K562 (cell line): ENCODE measurements around the gene PTPRT. TPM values are rescaled to one million over a fixed set of nuclear protein-coding genes. Genes with fewer than 3 reads are reported as not detected.

Experiments used
- ATAC-seq: fragments of 200-7000 bp; cut with Tn5 transposase; 3 replicates; pipeline ENCODE4 v1.9.1; 2020; ENCODE audit warnings: moderate library complexity
- BruUV-seq: library from RNA; stranded (reverse); fragments of 400-500 nt; replicated peaks from 2 replicates; lab custom pipeline; 2021; lab: Mats Ljungman, UMichigan
- CTCF ChIA-PET: fragments of 300-600 bp; formaldehyde crosslinking; extraction: SDS; loops from one replicate; lab custom pipeline; 2021; ENCODE audit warnings: low intra/inter-chr PET ratio; lab: Yijun Ruan, JAX
- POLR2A ChIA-PET: fragments of 300-600, 350-650 bp; sonication (Branson Sonifier 250); formaldehyde crosslinking; extraction: SDS; loops from one replicate; lab custom pipeline; 2021; ENCODE audit warnings: antibody characterized with exemption, inconsistent platforms; lab: Yijun Ruan, JAX
- DNase-seq, 4 experiments: peaks; one replicate each; pipeline versions ENCODE4 v3.0.0 to v3.0.0-alpha.2; 2011 to 2018; ENCODE audit warnings: low spot score in 3 of 4, mixed read lengths in 3 of 4; ENCODE audit errors: extremely low read depth in 1 of 4
- FAIRE-seq: peaks from 2 replicates; lab custom pipeline; 2011; peaks lifted over from hg19 to GRCh38; lab: Jason Lieb, UNC
- H2AFZ ChIP-seq: 2 replicates; pipeline ENCODE4 v1.6.0; 2011; ENCODE audit warnings: low read depth, low read length, control low read depth, inconsistent platforms
- H3K27ac ChIP-seq: fragments of 200-600 bp; 3 replicates; pipeline ENCODE4 v1.8.0; 2011; ENCODE audit warnings: low read depth, mild to moderate bottlenecking, control low read depth, inconsistent platforms, low read length, moderate library complexity, mixed read lengths; ENCODE audit errors: extremely low read depth
- H3K27me3 ChIP-seq, 2 experiments: fragments of 300-600 bp in 1 of 2; 2 replicates in 1 of 2; 3 replicates in 1 of 2; pipeline versions ENCODE4 v1.6.0 to v1.8.0; 2011; ENCODE audit warnings: inconsistent platforms in 2 of 2, low read length in 2 of 2, mild to moderate bottlenecking in 1 of 2, mixed read lengths in 1 of 2, moderate library complexity in 1 of 2; ENCODE audit not compliant: control insufficient read depth in 2 of 2, insufficient read depth in 2 of 2
- H3K36me3 ChIP-seq: fragments of 300-600 bp; 3 replicates; pipeline ENCODE4 v1.8.0; 2011; ENCODE audit warnings: mild to moderate bottlenecking, low read length, inconsistent platforms; ENCODE audit not compliant: control insufficient read depth, insufficient read depth
- H3K4me1 ChIP-seq, 2 experiments: fragments of 200-600 bp in 1 of 2; replicated peaks in 1 of 2; 2 replicates in 1 of 2; 3 replicates in 1 of 2; pipeline versions ENCODE4 v1.5.1 to v1.8.0; 2011; ENCODE audit warnings: inconsistent platforms in 2 of 2, low read length in 2 of 2, mild to moderate bottlenecking in 1 of 2, mixed read lengths in 1 of 2, moderate library complexity in 1 of 2; ENCODE audit not compliant: control insufficient read depth in 2 of 2, insufficient read depth in 2 of 2
- H3K4me2 ChIP-seq: 2 replicates; pipeline ENCODE4 v1.6.1; 2011; ENCODE audit warnings: low read length, control low read depth, inconsistent platforms, mixed read lengths; ENCODE audit not compliant: insufficient read depth
- H3K4me3 ChIP-seq: fragments of 200-600 bp; sonication (generic), shearing (Covaris generic); 2 replicates; pipeline ENCODE4 v1.5.1; 2016; ENCODE audit warnings: control low read depth, inconsistent platforms
- H3K79me2 ChIP-seq: fragments of 200-600 bp; 3 replicates; pipeline ENCODE4 v1.8.0; 2011; ENCODE audit warnings: low read length, inconsistent platforms; ENCODE audit not compliant: control insufficient read depth, insufficient read depth
- H3K9ac ChIP-seq, 2 experiments: 2 replicates each; pipeline versions ENCODE4 v1.6.0 to v1.6.1; 2011; ENCODE audit warnings: low read depth in 2 of 2, low read length in 2 of 2, control low read depth in 1 of 2, inconsistent platforms in 1 of 2, mild to moderate bottlenecking in 1 of 2, mixed read lengths in 1 of 2; ENCODE audit not compliant: insufficient read depth in 1 of 2
- H3K9me1 ChIP-seq: one replicate; pipeline ENCODE4 v1.6.0; 2011; ENCODE audit warnings: inconsistent platforms, mild to moderate bottlenecking, low read length, moderate library complexity; ENCODE audit not compliant: control insufficient read depth, insufficient read depth
- H3K9me3 ChIP-seq: replicated peaks from 2 replicates; pipeline ENCODE4 v1.5.1; 2011; ENCODE audit warnings: low read depth, low read length, inconsistent platforms; ENCODE audit not compliant: control insufficient read depth, insufficient read depth
- H4K20me1 ChIP-seq: replicated peaks from 2 replicates; pipeline ENCODE4 v1.6.1; 2011; ENCODE audit warnings: low read length, inconsistent platforms, mixed read lengths; ENCODE audit not compliant: control insufficient read depth, insufficient read depth
- E2F8 ChIP-seq: fragments of 450-650 bp; IDR thresholded peaks from 2 replicates; pipeline ENCODE4 v1.7.1; 2018; ENCODE audit warnings: mild to moderate bottlenecking, low read depth; ENCODE audit not compliant: partially characterized antibody
- GABPB1 ChIP-seq: sonication (generic); formaldehyde crosslinking; IDR thresholded peaks from 2 replicates; pipeline ENCODE4 v1.8.0; 2022; ENCODE audit warnings: mild to moderate bottlenecking, missing genetic modification reagents
- JUND ChIP-seq, 2 experiments: IDR thresholded peaks; 2 replicates in 1 of 2; 3 replicates in 1 of 2; pipeline ENCODE4 v1.6.1; 2011; ENCODE audit warnings: borderline replicate concordance in 2 of 2, low read depth in 2 of 2, low read length in 2 of 2, improper control_type of control experiment in 1 of 2, missing biosample characterization in 1 of 2, missing genetic modification characterization in 1 of 2, missing genetic modification reagents in 1 of 2
- POLR2H ChIP-seq: IDR thresholded peaks from 2 replicates; pipeline ENCODE4 v1.6.1; 2016; ENCODE audit warnings: missing genetic modification characterization, low read depth, mild to moderate bottlenecking, control low read depth, missing compliant biosample characterization, moderate library complexity
- RCOR1 ChIP-seq, 2 experiments: IDR thresholded peaks; 2 replicates each; pipeline ENCODE4 v1.6.1; 2012; ENCODE audit warnings: low read depth in 2 of 2, low read length in 2 of 2, borderline replicate concordance in 1 of 2, improper control_type of control experiment in 1 of 2
- RUNX1 ChIP-seq: sonication (generic); IDR thresholded peaks from 2 replicates; pipeline ENCODE4 v1.6.1; 2016; ENCODE audit warnings: antibody characterized with exemption, low read depth
- SRF ChIP-seq, 2 experiments: fragments of 250-450, 450-650 bp in 1 of 2; sonication (Bioruptor Pico) in 1 of 2; sonication (generic) in 1 of 2; formaldehyde crosslinking; IDR thresholded peaks; 2 replicates each; pipeline versions ENCODE4 v1.5.0 to v1.5.1; 2020 to 2022; ENCODE audit warnings: mild to moderate bottlenecking in 1 of 2, missing genetic modification reagents in 1 of 2
- TBP ChIP-seq: optimal IDR thresholded peaks from 2 replicates; pipeline ENCODE3; 2011; ENCODE audit warnings: low read depth, low read length, improper control_type of control experiment
- TSHZ1 ChIP-seq: fragments of 250-450 bp; sonication (Bioruptor Pico); IDR thresholded peaks from 2 replicates; pipeline ENCODE4 v1.4.0; 2020; ENCODE audit warnings: mild to moderate bottlenecking, moderate library complexity
- ZNF668 ChIP-seq: fragments of 250-450 bp; sonication (Bioruptor Pico); IDR thresholded peaks from 2 replicates; pipeline ENCODE4 v1.8.0; 2022; ENCODE audit warnings: mild to moderate bottlenecking, inconsistent platforms
- WGBS: fragments of 100-300 bp; shearing (Covaris generic); methylation state at CpG from one replicate; pipeline ENCODE4 v1.1.6; 2016; ENCODE audit warnings: low coverage, mixed read lengths; ENCODE audit not compliant: insufficient coverage; ENCODE audit errors: missing lambda C conversion rate; 5-methylcytosine and 5-hydroxymethylcytosine counted together
- in situ Hi-C: fragments of 300-500 bp; cut with MboI; formaldehyde crosslinking; loops from 4 replicates; pipeline ENCODE4 v1.15.0; 2018; ENCODE audit warnings: inconsistent platforms, mixed read lengths
- intact Hi-C: fragments of 100-400 bp; cut with micrococcal nuclease; formaldehyde crosslinking; loops from 2 replicates; pipeline ENCODE4 v1.14.2; 2022
- polyA plus RNA-seq, 8 experiments: library from polyadenylated mRNA; depleted of rRNA in 4 of 8; stranded (reverse) in 5 of 8; unstranded in 3 of 8; fragments of >200 nt; fragmentation: Nextera tagmentation in 2 of 8; fragmentation: Illumina TruSeq in 1 of 8; extraction: Ambion mirVana in 2 of 8; extraction: Trizol in 1 of 8; gene quantifications; 2 replicates each; pipeline versions ENCODE4 v1.2.1 to v1.2.3, GENCODE V29; 2011 to 2014; ENCODE audit warnings: inconsistent platforms in 1 of 8, missing spikeins in 1 of 8
- total RNA-seq, 7 experiments: library from RNA; depleted of rRNA in 6 of 7; stranded (reverse); fragments of >200 nt in 6 of 7; fragmentation: Illumina TruSeq in 2 of 7; extraction: Trizol in 2 of 7; gene quantifications; 2 replicates each; pipeline versions ENCODE4 v1.2.1 to v1.2.3, GENCODE V29; 2011 to 2021; ENCODE audit warnings: low replicate concordance in 1 of 7
- TF ChIP-seq, protein P1 (sequence below), 2 experiments: fragments of 450-650 bp; IDR thresholded peaks; 2 replicates each; pipeline ENCODE4 v1.6.1; 2018; ENCODE audit warnings: mild to moderate bottlenecking in 2 of 2, low read depth in 1 of 2; ENCODE audit not compliant: partially characterized antibody in 2 of 2

Gene PTPRT
- total and polyA plus RNA-seq, 9 of the 15 experiments (the other 6 are each of a cell fraction or from before 2014, with no cell fraction given): not detected

DNA sequence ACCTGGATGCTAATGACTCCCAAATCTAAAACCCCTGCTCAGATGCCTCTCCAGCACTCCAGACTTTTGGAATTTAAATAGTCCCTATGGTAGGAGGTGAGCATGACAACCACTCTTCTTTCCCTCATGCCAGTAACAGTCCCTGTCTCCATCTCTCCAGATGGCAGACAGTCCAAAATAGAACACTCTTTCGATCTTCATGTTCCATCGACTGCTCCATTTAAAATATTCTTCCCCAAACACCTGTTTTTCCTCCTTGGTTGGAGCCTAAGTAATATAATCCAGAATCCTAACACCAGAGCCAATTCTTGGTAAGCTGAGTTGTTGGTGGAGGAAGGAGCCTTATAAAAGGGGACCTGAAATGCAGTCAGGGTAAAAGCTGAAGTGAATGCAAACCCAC lies 848.1 kb downstream of the PTPRT start:
- no peaks in the 10 kb centered on the region for H3K27me3 ChIP-seq
- no peak overlapping the region for H3K4me2 ChIP-seq
- no peaks in the 10 kb centered on the region for H3K9me3 ChIP-seq
- in situ Hi-C loops (no loop called here), intact Hi-C loops (no loop called here)
- no peak overlapping the region for H3K27ac ChIP-seq
- no peaks in the 10 kb centered on the region for H3K4me1 ChIP-seq
- TF ChIP-seq E2F8: no peak
- TF ChIP-seq TSHZ1 (CRISPR knock-in tag): no peak
- TF ChIP-seq GABPB1 (CRISPR knock-in tag): no peak
- no peak for TF ChIP-seq JUND (IDR thresholded peaks at IDR 0.05; ENCODE audit: borderline replicate concordance, low read depth, low read length)
- no peak for TF ChIP-seq JUND (tag; IDR thresholded peaks at IDR 0.05; ENCODE audit: borderline replicate concordance, low read depth, low read length)
- no peak for TF ChIP-seq ZNF668 (CRISPR knock-in tag)
- no peak for TF ChIP-seq TBP
- TF ChIP-seq SRF (CRISPR knock-in tag; IDR thresholded peaks at IDR 0.05): no peak
- no peak for TF ChIP-seq POLR2H
- TF ChIP-seq RCOR1 (IDR thresholded peaks at IDR 0.05; ENCODE audit: borderline replicate concordance in 1 of 2, low read depth in 2 of 2, low read length in 2 of 2): no peak
- no peak for TF ChIP-seq RUNX1
- TF ChIP-seq, protein P1, sequence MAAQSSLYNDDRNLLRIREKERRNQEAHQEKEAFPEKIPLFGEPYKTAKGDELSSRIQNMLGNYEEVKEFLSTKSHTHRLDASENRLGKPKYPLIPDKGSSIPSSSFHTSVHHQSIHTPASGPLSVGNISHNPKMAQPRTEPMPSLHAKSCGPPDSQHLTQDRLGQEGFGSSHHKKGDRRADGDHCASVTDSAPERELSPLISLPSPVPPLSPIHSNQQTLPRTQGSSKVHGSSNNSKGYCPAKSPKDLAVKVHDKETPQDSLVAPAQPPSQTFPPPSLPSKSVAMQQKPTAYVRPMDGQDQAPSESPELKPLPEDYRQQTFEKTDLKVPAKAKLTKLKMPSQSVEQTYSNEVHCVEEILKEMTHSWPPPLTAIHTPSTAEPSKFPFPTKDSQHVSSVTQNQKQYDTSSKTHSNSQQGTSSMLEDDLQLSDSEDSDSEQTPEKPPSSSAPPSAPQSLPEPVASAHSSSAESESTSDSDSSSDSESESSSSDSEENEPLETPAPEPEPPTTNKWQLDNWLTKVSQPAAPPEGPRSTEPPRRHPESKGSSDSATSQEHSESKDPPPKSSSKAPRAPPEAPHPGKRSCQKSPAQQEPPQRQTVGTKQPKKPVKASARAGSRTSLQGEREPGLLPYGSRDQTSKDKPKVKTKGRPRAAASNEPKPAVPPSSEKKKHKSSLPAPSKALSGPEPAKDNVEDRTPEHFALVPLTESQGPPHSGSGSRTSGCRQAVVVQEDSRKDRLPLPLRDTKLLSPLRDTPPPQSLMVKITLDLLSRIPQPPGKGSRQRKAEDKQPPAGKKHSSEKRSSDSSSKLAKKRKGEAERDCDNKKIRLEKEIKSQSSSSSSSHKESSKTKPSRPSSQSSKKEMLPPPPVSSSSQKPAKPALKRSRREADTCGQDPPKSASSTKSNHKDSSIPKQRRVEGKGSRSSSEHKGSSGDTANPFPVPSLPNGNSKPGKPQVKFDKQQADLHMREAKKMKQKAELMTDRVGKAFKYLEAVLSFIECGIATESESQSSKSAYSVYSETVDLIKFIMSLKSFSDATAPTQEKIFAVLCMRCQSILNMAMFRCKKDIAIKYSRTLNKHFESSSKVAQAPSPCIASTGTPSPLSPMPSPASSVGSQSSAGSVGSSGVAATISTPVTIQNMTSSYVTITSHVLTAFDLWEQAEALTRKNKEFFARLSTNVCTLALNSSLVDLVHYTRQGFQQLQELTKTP (IDR thresholded peaks at IDR 0.05; ENCODE audit: low read depth in 1 of 2, partially characterized antibody in 2 of 2): no peak
- FAIRE-seq: no peak
- ChIA-PET POLR2A (interaction anchor here (1.6 kb wide), 1 partner anchor 11 kb away, joined by 4 read pairs; no protein-coding TSS in a partner anchor), CTCF (no interaction called here)
- no peak overlapping the region for H3K9ac ChIP-seq
- WGBS: 0% methylated on average over 2 of the region's 2 CpGs
- no peak for ATAC-seq
- BruUV-seq: no TSS peak
- H2AFZ ChIP-seq: no peak overlapping the region
- no peak for DNase-seq
- no peak overlapping the region for H3K4me3 ChIP-seq
- H3K79me2 ChIP-seq: no peaks in the 10 kb centered on the region
- no peaks in the 10 kb centered on the region for H3K36me3 ChIP-seq
- H4K20me1 ChIP-seq: no peaks in the 10 kb centered on the region
- no peaks in the 10 kb centered on the region for H3K9me1 ChIP-seq
